ENCODE measurements around the gene KSR2.
A peak's percentile ranks its signal among the peaks of the same experiment; 100 is the strongest.
"Not testable (repeated sequence)": the region's sequence is repeated elsewhere in the genome, so short reads cannot be mapped to it uniquely, and the experiment has no call there.

The KSR2 gene

DNA sequence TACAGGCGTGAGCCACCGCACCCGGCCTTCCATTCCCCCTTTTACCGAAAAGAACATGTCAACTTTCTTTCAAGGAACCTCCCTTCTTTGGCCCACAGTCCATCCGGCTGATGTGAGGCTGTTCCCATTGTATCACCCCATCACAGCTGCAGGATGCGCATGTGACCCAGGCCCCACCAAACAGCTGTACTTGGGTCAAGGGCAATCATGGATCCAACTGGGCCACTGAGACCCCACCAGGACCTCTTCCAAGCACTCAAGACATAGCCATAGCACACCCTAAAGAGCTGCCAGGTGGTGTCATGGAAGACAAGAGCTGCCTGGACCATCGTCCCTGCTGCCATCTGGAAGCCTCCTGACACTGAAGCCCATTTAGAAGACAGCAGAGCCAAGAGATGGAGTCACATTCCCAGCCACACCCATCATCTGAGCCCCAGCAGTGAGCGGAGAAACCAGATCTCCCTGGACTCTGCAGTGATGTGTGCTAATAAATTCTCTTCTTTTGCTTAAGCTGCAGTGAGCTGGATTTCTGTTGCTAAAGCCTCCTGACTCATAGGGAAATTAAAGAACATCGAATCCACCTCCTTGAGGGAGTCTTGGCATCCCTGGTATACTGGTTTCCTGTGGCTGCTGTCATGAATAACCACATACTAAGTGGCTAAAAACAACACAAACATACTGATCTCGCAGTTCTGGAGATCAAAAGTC lies 105.6 kb downstream of the KSR2 start:
- no peak for TF ChIP-seq CTCF (IDR thresholded peaks at IDR 0.05; ENCODE audit: low read depth, low read length)
- H3K4me3 ChIP-seq (replicated peaks in 1 of 2; ENCODE audit: low read depth in 2 of 2, low read length in 2 of 2) = no peak overlapping the region
- DNase-seq (ENCODE audit: low read depth in 2 of 2) = peak in 1 of 2 donors; percentile 15

GRCh38 chr12:117861691-117862090 lies 107.1 kb downstream of the KSR2 start:
- DNase-seq (ENCODE audit: low read depth in 2 of 2) = no peak
- TF ChIP-seq CTCF (IDR thresholded peaks at IDR 0.05; ENCODE audit: low read depth, low read length) = no peak
- no peak overlapping the region for H3K4me3 ChIP-seq (replicated peaks in 1 of 2; ENCODE audit: low read depth in 2 of 2, low read length in 2 of 2)

- H3K4me3 ChIP-seq (replicated peaks in 1 of 2; ENCODE audit: low read depth in 2 of 2, low read length in 2 of 2); DNase-seq (ENCODE audit: low read depth in 2 of 2): not testable (repeated sequence)
These were observed 108.0 kb downstream of the KSR2 start for GRCh38 chr12:117860787-117861290.

DNA sequence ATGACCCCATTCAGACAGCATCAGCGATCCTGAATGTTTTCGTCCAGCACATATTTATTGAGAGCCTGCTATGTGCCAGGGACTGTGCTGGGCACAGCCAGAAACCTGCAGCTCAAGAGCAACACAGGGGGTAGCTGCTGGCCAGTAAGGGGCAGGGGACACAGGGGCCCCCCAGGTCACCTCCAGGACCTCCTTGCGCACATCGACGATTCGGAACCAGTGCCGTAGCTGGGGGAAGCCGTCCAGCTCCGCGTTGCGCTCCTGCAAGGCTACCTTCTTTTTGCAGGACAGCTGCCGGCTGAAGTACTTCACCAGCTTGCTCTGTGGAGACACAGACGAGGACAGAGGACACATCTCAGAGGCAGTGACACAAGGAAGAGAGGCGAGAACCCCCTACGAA lies 108.7 kb downstream of the KSR2 start:
- DNase-seq (ENCODE audit: low read depth in 2 of 2) = no peak
- H3K4me3 ChIP-seq (replicated peaks in 1 of 2; ENCODE audit: low read depth in 2 of 2, low read length in 2 of 2) = no peak overlapping the region
- no peak for TF ChIP-seq CTCF (IDR thresholded peaks at IDR 0.05; ENCODE audit: low read depth, low read length)

DNA sequence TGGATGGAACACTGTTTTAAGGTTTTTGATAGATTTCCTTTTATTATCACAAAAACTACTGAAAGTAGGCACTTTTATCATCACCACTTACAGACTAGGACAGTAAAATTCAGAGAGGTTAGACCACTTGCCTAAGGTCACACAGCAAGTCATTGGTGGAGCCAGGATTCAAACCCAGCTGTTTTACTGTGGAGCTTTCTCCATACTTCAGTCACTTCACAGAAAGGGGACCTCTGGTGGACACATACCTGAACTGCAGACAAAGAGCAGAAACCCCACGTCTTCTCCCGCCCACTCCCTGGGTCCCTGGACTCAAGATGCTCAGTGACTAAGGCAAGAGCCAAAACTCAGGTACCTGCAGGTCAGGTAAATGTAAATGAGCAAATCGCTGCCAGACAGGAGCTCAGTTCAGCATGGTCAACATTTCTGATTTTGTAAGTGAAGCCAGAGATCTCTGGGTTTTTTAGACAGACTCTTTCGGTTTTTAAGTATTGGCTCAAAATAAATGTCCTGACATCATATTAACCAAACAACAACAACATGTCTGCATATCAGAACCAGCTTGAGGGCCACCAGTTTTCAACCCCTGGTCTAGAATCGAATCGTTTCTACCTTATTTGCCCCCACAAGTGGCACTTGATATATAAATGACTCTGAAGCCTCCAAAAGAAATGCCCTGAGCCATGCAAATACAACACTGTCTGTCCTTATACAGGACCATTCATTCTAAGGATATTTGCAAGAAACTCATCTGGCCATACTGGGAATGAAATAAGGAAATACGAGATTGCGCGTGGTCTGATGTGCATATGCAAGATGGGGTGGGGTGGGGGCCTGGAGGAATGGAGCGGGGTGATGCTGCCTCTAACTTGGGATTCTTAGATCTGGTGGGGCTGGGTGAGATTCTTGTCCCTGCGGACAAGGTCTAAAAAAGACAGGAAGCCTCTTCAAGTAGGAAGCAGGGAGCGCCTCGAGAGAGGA lies 110.9 kb downstream of the KSR2 start:
- peak; percentile 67 for TF ChIP-seq CTCF (IDR thresholded peaks at IDR 0.05; ENCODE audit: low read depth, low read length)
- DNase-seq (ENCODE audit: low read depth in 2 of 2) = peak; percentile 45 to 66
- H3K4me3 ChIP-seq (replicated peaks in 1 of 2; ENCODE audit: low read depth in 2 of 2, low read length in 2 of 2) = no peak overlapping the region

DNA sequence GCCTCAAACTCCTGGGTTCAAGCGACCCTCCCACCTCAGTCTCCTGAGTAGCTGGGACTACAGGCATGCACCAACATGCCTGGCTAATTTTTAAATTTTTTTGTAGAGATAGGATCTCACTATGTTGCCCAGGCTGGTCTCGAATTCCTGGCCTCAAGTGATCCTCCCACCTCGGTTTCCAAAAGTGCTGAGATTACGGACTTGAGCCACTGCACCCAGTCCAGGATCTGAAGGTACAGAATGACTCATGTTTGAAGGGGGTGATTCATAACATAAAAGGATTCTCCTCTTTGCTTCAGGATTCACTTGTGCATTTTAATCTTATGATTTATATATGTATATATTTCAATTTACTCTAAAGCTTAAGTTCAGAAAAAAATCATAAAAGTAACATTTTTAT lies 111.7 kb downstream of the KSR2 start:
- DNase-seq (ENCODE audit: low read depth in 2 of 2) = peak in 1 of 2 donors; percentile 30
- H3K4me3 ChIP-seq (replicated peaks in 1 of 2; ENCODE audit: low read depth in 2 of 2, low read length in 2 of 2) = not testable (repeated sequence)

GRCh38 chr12:117855165-117855564 lies 113.6 kb downstream of the KSR2 start:
- DNase-seq (ENCODE audit: low read depth in 2 of 2) = no peak
- no peak for TF ChIP-seq CTCF (IDR thresholded peaks at IDR 0.05; ENCODE audit: low read depth, low read length)
- no peak overlapping the region for H3K4me3 ChIP-seq (replicated peaks in 1 of 2; ENCODE audit: low read depth in 2 of 2, low read length in 2 of 2)
